Cardiac muscle cell (in vitro differentiated cells and primary cell): ENCODE measurements around the gene MED31. TPM values are rescaled to one million over a fixed set of nuclear protein-coding genes. Genes with fewer than 3 reads are reported as not detected.

Source experiments
- DNase-seq, 2 donors: peaks; one replicate each; pipeline versions ENCODE4 v3.0.0 to v3.0.0-alpha.2; 2010 to 2017; ENCODE audit warnings: low read depth in 1 of 2, low spot score in 1 of 2
- H3K27ac ChIP-seq: fragments of 200-600 bp; sonication (generic); 2 replicates; pipeline ENCODE4 v1.5.1; 2016
- H3K27me3 ChIP-seq: fragments of 200-600 bp; sonication (generic); 2 replicates; pipeline ENCODE4 v1.6.0; 2016; ENCODE audit warnings: control low read depth
- H3K36me3 ChIP-seq: fragments of 200-600 bp; sonication (generic); 2 replicates; pipeline ENCODE4 v1.5.1; 2016; ENCODE audit warnings: control low read depth
- H3K4me1 ChIP-seq: fragments of 200-600 bp; sonication (generic); 2 replicates; pipeline ENCODE4 v1.8.1; 2017; ENCODE audit warnings: low read depth, mild to moderate bottlenecking, mixed run types
- H3K4me3 ChIP-seq: fragments of 200-600 bp; sonication (generic); 2 replicates; pipeline ENCODE4 v1.5.1; 2016; ENCODE audit warnings: mild to moderate bottlenecking
- H3K9me3 ChIP-seq: fragments of 200-600 bp; sonication (generic); 2 replicates; pipeline ENCODE4 v1.5.1; 2017; ENCODE audit warnings: low read depth, mild to moderate bottlenecking, control low read depth
- polyA plus RNA-seq: library from polyadenylated mRNA; unstranded; fragments of >200 nt; fragmentation: Nextera tagmentation; extraction: Ambion mirVana; gene quantifications from 2 replicates; pipeline ENCODE4 v1.2.1, GENCODE V29; 2016
- total RNA-seq: library from RNA; depleted of rRNA; stranded (reverse); fragments of >200 nt; gene quantifications from 2 replicates; pipeline ENCODE4 v1.2.3, GENCODE V29; 2016
- TF ChIP-seq, protein P1 (sequence below): IDR thresholded peaks from 2 replicates; pipeline ENCODE4 v1.5.1; 2012; ENCODE audit warnings: low read depth, mild to moderate bottlenecking, low read length

Gene MED31
- total and polyA plus RNA-seq, 2 experiments from 2014 or later, result 7.1 to 72.6 TPM

DNA sequence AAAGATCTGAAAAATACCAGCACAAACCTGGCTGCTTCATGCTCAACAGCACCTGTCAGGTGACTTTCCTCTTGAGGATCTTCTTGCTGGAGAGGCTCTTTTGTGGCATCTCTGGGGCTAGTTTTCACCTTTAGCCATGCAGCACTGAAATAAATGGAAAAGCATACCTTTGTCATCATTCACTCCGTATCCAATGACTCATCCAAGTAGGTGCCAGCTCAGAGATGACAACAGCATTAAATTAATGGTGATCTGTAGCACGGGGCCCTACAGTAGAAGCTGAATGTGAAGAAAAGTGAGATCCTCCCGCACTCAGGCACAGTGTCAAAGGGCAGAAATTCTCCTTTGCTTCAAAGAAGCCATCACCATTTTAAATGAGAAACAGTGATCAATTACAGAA, 43.1 kb downstream of the MED31 start:
- DNase-seq, result no peak
- no peaks in the 10 kb centered on the region for H3K9me3 ChIP-seq
- no peaks in the 10 kb centered on the region for H3K4me1 ChIP-seq
- peaks cover 67% of the 10 kb centered on the region for H3K36me3 ChIP-seq
- no peak overlapping the region for H3K27ac ChIP-seq
- no peak overlapping the region for H3K4me3 ChIP-seq
- no peaks in the 10 kb centered on the region for H3K27me3 ChIP-seq
- TF ChIP-seq, protein P1, sequence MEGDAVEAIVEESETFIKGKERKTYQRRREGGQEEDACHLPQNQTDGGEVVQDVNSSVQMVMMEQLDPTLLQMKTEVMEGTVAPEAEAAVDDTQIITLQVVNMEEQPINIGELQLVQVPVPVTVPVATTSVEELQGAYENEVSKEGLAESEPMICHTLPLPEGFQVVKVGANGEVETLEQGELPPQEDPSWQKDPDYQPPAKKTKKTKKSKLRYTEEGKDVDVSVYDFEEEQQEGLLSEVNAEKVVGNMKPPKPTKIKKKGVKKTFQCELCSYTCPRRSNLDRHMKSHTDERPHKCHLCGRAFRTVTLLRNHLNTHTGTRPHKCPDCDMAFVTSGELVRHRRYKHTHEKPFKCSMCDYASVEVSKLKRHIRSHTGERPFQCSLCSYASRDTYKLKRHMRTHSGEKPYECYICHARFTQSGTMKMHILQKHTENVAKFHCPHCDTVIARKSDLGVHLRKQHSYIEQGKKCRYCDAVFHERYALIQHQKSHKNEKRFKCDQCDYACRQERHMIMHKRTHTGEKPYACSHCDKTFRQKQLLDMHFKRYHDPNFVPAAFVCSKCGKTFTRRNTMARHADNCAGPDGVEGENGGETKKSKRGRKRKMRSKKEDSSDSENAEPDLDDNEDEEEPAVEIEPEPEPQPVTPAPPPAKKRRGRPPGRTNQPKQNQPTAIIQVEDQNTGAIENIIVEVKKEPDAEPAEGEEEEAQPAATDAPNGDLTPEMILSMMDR, result no peak

DNA sequence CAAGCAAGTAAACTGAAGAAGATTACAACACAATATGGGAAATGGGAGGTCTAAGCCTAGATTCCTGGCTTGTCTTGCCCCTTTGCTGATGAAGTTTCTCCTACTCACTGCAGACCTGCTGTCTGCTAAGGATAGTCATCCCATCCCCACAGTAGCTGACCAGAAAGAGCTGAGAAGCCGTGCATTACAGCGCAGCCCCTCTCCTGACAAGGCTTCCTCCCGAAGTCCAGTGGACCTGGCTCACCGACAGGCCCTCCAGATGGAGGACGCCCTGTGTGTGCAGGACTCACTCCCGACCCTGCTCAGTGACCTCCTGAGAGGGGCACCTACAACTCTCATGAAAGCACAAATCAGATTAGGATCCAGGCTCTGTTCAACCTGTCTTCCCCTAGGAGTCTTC, 46.3 kb downstream of the MED31 start:
- TF ChIP-seq, protein P1, result no peak
- Histone ChIP-seq H3K4me1 (no peaks in the 10 kb centered on the region), H3K27ac (no peak overlapping the region), H3K36me3 (peaks cover 61% of the 10 kb centered on the region), H3K4me3 (no peak overlapping the region), H3K9me3 (no peaks in the 10 kb centered on the region), H3K27me3 (no peaks in the 10 kb centered on the region)
- DNase-seq, result no peak

DNA sequence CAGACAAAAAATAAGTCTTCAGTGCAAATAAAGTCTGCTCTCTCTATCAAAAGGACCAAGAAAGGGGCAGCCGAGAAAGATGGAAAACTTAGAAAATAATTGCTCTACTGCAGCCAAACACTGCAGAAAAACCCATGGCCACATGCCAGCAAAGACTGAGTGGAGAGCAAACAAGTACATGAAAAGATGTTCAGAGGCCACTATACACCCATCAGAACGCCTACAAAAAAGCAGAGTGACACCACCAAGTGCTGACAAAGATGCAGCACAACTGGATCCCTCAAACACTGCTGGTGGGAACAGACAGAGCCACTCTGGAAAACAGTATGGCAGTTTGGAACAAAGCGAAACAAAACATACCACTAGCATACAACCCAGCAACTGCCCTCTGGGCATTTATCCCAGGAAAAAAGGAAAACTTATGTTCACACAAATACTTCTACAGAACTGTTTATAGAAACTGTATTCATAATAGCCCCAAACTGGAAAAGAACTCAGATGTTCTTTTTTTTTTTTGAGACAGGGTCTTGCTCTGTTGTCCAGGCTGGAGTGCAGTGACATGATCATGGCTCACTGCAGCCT, 47.6 kb downstream of the MED31 start:
- Histone ChIP-seq H3K27ac (no peak overlapping the region), H3K9me3 (no peaks in the 10 kb centered on the region), H3K4me1 (no peaks in the 10 kb centered on the region), H3K27me3 (no peaks in the 10 kb centered on the region), H3K4me3 (no peak overlapping the region), H3K36me3 (peaks cover 58% of the 10 kb centered on the region)
- DNase-seq, result peak in 1 of 2 donors; percentile 36
- TF ChIP-seq, protein P1, result no peak

DNA sequence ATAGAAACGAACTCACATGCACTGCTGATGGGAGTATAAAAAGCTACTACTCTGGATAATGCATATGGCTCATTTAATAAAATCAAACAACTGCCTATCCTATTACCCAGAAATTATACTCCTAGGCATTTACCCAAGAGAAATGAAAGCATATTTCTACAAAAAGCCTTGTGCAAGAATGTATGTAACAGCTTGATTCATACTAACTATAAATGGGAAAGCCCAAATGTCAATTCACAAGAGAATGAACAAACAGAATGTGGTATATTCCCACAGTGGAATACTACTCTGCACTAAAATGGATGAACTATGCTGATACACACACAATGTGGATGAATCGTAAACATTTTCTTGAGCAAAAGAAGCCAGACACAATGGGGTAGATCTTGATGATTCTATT, 49.3 kb downstream of the MED31 start:
- Histone ChIP-seq H3K36me3 (peaks cover 55% of the 10 kb centered on the region), H3K9me3 (no peaks in the 10 kb centered on the region), H3K4me1 (no peaks in the 10 kb centered on the region), H3K27me3 (no peaks in the 10 kb centered on the region), H3K4me3 (no peak overlapping the region), H3K27ac (no peak overlapping the region)
- no peak for DNase-seq
- TF ChIP-seq, protein P1, result no peak

DNA sequence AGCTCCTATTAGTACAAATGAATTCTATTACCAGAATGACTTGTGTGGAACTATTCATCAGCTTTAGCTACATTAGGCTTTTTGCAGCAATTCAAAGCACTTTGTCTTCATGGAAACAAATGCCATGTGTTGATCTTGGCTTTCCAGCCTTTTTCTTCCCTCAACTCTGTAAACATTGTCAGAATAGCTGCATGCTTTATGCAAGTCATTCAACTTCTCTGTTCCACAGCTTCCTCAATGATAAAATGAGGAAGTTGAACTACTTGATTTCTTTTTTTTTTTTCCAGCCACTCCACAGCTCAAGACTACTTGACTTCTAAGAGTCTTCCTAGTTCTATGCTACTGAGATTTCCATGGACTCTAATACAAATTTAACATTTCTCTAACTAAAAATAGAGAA, 52.0 kb downstream of the MED31 start:
- Histone ChIP-seq H3K27me3 (no peaks in the 10 kb centered on the region), H3K36me3 (peaks cover 63% of the 10 kb centered on the region), H3K27ac (no peak overlapping the region), H3K4me1 (no peaks in the 10 kb centered on the region), H3K4me3 (no peak overlapping the region), H3K9me3 (no peaks in the 10 kb centered on the region)
- DNase-seq, result no peak
- TF ChIP-seq, protein P1, result no peak
